ACC112 (cell line): ENCODE data around the gene BTRC.

Experiments used
- H2AFZ ChIP-seq: fragments of 200-600 bp; sonication (generic); one replicate; pipeline ENCODE4 v1.6.0; 2017; ENCODE audit warnings: antibody characterized with exemption, low read length; ENCODE audit not compliant: unreplicated experiment
- H3K27ac ChIP-seq: fragments of 200-600 bp; sonication (generic); 2 replicates; pipeline ENCODE4 v1.5.1; 2014; ENCODE audit warnings: low read depth, mild to moderate bottlenecking, antibody characterized with exemption, low read length, moderate library complexity
- H3K27me3 ChIP-seq: fragments of 200-600 bp; sonication (generic); 2 replicates; pipeline ENCODE4 v1.6.1; 2014; ENCODE audit warnings: mild to moderate bottlenecking, antibody characterized with exemption, low read length, moderate library complexity, mixed read lengths; ENCODE audit not compliant: insufficient read depth
- H3K36me3 ChIP-seq: fragments of 200-600 bp; sonication (generic); 2 replicates; pipeline ENCODE4 v1.6.1; 2016; ENCODE audit warnings: mild to moderate bottlenecking, antibody characterized with exemption, low read length, moderate library complexity, mixed read lengths; ENCODE audit not compliant: insufficient read depth
- H3K4me1 ChIP-seq: fragments of 200-600 bp; sonication (generic); one replicate; pipeline ENCODE4 v1.6.1; 2016; ENCODE audit warnings: low read length, mixed read lengths; ENCODE audit not compliant: insufficient read depth, unreplicated experiment, control insufficient read depth
- H3K4me3 ChIP-seq: fragments of 200-600 bp; sonication (generic); 2 replicates; pipeline ENCODE4 v1.5.1; 2014; ENCODE audit warnings: mild to moderate bottlenecking, low read depth, low read length
- H3K79me2 ChIP-seq: fragments of 200-600 bp; sonication (generic); one replicate; pipeline ENCODE4 v1.6.0; 2016; ENCODE audit warnings: low read length; ENCODE audit not compliant: control insufficient read depth, unreplicated experiment, insufficient read depth

The BTRC gene

DNA sequence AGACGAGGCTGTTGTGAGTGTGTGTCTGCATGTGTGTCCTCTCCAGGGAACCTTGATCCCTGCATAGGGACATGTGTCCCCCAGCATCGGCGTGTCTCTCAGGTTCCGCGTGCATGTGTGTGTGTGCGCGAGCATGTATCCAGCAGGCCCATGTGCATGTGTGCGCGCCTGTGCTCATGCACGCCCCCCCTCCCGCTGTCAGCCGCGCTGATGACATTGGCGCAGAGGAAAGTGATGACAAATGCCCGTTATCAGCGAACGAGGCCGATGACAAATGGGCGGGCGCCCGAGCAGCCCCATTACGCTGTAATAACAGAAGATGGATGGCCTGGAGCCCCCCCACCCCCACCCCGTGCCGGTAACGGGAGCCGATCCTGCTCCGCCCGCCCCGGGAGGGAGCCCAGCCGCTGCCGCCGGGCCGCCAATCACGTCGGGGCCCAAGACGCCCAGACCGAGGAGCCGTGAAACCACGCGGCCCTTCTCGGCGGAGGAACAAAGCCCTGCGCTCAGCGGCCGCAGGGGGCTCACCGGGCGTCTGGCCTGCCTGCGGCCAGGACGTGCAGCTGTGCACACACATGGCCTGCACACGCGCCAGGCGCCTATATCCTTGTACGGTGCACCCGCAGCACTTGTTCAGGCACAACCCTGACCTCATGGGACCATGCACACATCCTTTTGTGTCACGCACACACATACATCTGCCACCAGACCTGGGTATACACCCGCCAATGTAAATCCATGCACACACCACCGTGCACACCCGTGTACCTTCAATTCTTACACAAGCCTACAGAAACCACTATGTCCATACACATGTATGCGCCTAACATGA, 212.6 kb downstream of the BTRC start:
- Histone ChIP-seq H3K27ac (no peak overlapping the region), H3K27me3 (peaks cover 53% of the 10 kb centered on the region), H3K79me2 (no peaks in the 10 kb centered on the region), H2AFZ (no peak overlapping the region), H3K4me3 (peak overlapping the region; percentile 33; the same call in 1 of the 2 replicates), H3K4me1 (peaks cover 6% of the 10 kb centered on the region), H3K36me3 (no peaks in the 10 kb centered on the region)

DNA sequence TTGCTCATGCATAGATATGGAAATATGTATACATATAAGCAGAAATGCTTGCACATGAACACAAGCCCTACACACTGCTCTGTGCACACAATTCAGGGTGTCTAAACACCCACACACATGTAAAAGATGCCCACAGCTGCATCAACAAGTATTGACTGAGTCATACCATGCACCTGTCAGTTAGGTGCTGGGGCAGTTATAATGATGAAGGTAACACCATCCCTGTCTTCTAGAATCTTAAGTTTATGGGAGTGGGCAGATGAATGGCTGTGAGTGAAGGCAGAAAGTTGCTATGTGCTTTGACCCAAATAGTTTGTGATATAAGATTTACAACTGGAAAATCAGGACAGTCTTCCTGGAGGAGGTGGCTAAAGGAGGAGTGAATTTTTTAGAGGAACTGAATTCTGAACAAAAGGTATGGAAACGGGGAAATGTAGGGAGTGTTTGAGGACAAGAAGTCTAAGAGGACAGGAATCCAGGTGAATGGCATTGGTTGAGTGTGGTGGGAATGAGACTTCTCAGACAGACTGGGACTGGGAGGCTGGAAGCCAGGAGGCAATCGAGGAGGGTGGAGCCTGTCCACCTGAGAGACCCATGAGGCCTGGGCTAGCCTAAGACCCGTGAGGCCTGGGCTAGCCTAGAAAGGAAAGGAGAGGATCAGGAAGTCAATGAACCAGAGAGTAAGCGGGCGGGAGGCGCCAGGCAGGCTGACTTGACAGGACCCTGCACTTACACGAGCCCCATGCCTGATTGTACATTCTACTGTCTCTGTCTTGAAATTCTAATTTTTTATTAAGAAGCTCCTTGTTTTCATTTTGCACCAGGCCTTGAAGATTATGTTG, 213.4 kb downstream of the BTRC start:
- no peaks in the 10 kb centered on the region for H3K36me3 ChIP-seq

DNA sequence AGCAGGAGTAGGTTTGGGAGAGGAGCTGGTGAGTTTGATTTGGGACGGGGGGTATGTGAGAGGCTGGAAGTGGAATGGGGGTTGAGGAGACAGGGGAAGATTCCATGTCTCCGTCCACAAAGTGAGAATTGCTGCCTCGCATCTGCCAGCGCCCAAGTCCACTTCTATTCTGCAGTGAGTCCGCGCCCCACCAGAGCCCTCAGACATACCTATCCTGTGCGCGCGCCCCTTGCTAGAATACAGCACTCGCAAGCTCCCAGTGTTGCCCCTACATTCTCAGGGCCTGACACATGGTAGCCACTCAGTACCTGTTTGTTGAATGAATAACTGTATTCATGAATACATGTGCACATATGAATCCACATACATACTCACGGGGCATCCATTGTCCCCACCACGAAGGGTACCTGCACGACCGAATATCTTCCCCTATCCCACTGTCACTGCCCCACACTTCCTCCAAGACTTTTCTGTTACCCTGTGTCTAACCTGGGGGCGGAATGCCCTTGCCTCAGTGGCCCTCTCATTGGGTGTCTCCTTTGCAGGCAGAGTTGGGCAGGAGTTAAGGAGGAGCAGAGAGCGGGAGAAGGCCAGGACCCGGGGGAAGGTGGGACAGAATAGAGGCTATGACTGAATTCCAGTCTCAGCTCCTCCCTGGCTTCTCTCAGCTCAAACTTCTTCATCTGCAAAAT, 214.2 kb downstream of the BTRC start:
- H3K79me2 ChIP-seq, result no peaks in the 10 kb centered on the region
- no peak overlapping the region for H3K4me3 ChIP-seq
- peaks cover 53% of the 10 kb centered on the region for H3K27me3 ChIP-seq
- H3K36me3 ChIP-seq, result no peaks in the 10 kb centered on the region
- no peak overlapping the region for H2AFZ ChIP-seq
- H3K27ac ChIP-seq, result no peak overlapping the region
- peaks cover 6% of the 10 kb centered on the region for H3K4me1 ChIP-seq

More for the DNA sequence above, 213.4 kb downstream of the BTRC start:
- peaks cover 53% of the 10 kb centered on the region for H3K27me3 ChIP-seq
- H3K4me3 ChIP-seq, result no peak overlapping the region
- no peak overlapping the region for H2AFZ ChIP-seq
- H3K27ac ChIP-seq, result no peak overlapping the region
- H3K4me1 ChIP-seq, result peaks cover 6% of the 10 kb centered on the region
- no peaks in the 10 kb centered on the region for H3K79me2 ChIP-seq

- peaks cover 6% of the 10 kb centered on the region for H3K4me1 ChIP-seq
- no peak overlapping the region for H2AFZ ChIP-seq
- peak overlapping the region; percentile 83 for H3K4me3 ChIP-seq
- no peaks in the 10 kb centered on the region for H3K36me3 ChIP-seq
- peaks cover 53% of the 10 kb centered on the region for H3K27me3 ChIP-seq
- H3K79me2 ChIP-seq, result no peaks in the 10 kb centered on the region
- H3K27ac ChIP-seq, result no peak overlapping the region
These were observed 215.3 kb downstream of the BTRC start for GRCh38 chr10:101569323-101569621.

DNA sequence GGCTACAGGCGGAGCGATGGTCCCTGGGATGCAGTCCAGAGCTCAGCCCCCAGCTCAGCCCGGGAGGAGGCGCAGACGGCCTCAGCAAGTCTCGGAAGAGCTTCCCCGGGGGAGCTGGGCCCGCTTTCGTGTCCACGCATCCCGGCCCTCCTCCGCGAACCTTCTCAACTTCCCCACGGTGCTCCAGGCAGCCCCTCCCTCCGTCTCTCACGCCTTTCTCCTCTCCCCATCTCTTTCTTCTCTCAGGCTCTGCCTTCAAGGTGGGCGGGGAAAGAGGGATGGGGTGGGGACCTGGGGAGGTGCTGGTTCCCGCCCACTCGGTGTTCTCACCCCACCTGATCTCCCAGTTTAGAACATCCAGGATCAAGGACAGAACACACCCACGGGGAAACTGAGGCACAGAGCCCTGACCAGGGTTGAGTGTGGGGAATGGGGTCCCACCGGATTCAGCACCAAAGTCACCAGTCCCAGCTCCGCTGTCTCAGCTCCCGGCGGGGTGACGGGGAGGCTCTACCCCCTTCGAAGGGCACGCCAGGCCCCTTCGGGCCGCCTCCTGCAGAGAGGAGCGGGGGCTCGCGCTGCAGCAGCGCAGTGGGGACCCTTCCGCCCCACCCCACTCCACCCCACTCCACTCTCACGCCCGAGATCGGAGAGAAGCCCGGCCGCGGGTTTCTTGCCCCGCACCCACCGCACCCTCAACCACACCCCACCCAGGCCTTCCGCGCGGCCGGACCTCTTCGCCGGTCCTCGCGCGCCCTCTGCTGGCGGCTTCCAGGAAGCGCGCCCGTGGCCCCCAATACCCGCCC, 215.9 kb downstream of the BTRC start:
- H3K4me3 ChIP-seq, result peak overlapping the region; percentile 83
- H3K79me2 ChIP-seq, result no peaks in the 10 kb centered on the region
- no peaks in the 10 kb centered on the region for H3K36me3 ChIP-seq
- H2AFZ ChIP-seq, result peak overlapping the region; percentile 47
- peaks cover 6% of the 10 kb centered on the region for H3K4me1 ChIP-seq
- peaks cover 52% of the 10 kb centered on the region for H3K27me3 ChIP-seq
- H3K27ac ChIP-seq, result no peak overlapping the region

GRCh38 chr10:101570428-101571270, 216.7 kb downstream of the BTRC start:
- H3K27ac ChIP-seq, result no peak overlapping the region
- H3K4me1 ChIP-seq, result peaks cover 6% of the 10 kb centered on the region
- peaks cover 43% of the 10 kb centered on the region for H3K27me3 ChIP-seq
- H3K36me3 ChIP-seq, result no peaks in the 10 kb centered on the region
- H2AFZ ChIP-seq, result peak overlapping the region; percentile 67
- peak overlapping the region; percentile 83 for H3K4me3 ChIP-seq
- no peaks in the 10 kb centered on the region for H3K79me2 ChIP-seq

- H2AFZ ChIP-seq, result no peak overlapping the region
- H3K27ac ChIP-seq, result no peak overlapping the region
- H3K36me3 ChIP-seq, result no peaks in the 10 kb centered on the region
- peaks cover 36% of the 10 kb centered on the region for H3K27me3 ChIP-seq
- H3K4me3 ChIP-seq, result no peak overlapping the region
- peaks cover 6% of the 10 kb centered on the region for H3K4me1 ChIP-seq
- H3K79me2 ChIP-seq, result no peaks in the 10 kb centered on the region
These were observed 217.4 kb downstream of the BTRC start for GRCh38 chr10:101571271-101571925.

DNA sequence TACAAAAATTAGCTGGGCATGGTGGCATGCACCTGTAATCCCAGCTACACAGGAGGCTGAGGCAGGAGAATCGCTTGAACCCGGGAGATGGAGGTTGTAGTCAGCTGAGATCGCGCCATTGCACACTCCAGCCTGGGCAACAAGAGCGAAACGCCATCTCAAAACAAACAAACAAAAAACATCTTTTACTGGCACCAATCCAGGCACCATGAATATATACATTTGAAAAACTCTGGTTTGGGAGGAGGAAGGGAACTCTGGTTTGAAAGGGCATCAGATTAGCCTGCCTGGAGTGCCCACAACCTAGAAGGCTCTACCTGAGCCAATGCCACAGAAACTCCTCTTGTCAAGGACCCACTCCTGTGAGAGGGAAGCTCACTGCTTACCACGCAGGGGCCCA, 218.2 kb downstream of the BTRC start:
- H3K27ac ChIP-seq, result no peak overlapping the region
- H3K36me3 ChIP-seq, result no peaks in the 10 kb centered on the region
- H3K27me3 ChIP-seq, result peaks cover 29% of the 10 kb centered on the region

DNA sequence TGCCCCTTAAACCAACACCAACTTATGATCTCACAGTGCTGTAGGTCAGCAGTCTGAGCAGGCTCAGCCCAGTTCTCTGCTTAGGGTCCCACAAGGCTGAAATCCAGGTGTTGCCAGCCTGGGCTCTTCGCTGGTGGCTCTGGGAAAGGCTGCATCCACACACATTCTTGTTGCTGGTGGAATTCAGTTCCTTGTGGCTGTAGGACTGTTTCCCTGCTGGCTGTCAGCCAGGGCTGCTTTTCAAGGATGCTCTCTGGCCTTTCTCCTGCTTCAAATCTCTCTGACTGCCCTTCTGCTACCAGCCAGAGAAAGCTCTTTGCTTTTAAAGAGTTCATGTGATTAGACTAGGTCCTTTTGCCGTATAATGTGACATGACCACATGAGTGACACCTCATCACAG, 218.8 kb downstream of the BTRC start:
- H3K79me2 ChIP-seq, result no peaks in the 10 kb centered on the region
- no peak overlapping the region for H2AFZ ChIP-seq
- H3K4me1 ChIP-seq, result peaks cover 3% of the 10 kb centered on the region
- H3K36me3 ChIP-seq, result no peaks in the 10 kb centered on the region
- peaks cover 23% of the 10 kb centered on the region for H3K27me3 ChIP-seq
- H3K27ac ChIP-seq, result no peak overlapping the region
- H3K4me3 ChIP-seq, result no peak overlapping the region

More for the DNA sequence above, 218.2 kb downstream of the BTRC start:
- Histone ChIP-seq H2AFZ (no peak overlapping the region), H3K4me3 (no peak overlapping the region), H3K4me1 (peaks cover 3% of the 10 kb centered on the region), H3K79me2 (no peaks in the 10 kb centered on the region)
